DND-41 (cell line): ENCODE results near the gene DNAAF5.
A peak's percentile ranks its signal among the peaks of the same experiment; 100 is the strongest.
"Not testable (repeated sequence)": the region's sequence is repeated elsewhere in the genome, so short reads cannot be mapped to it uniquely, and the experiment has no call there.

Experiments used
- ATAC-seq: fragments of 200-7000 bp; cut with Tn5 transposase; 3 replicates; pipeline ENCODE4 v1.9.1; 2021; ENCODE audit warnings: low read depth; ENCODE audit not compliant: insufficient read depth
- DNase-seq: peaks from one replicate; pipeline ENCODE4 v3.0.0-alpha.2; 2020
- H2AFZ ChIP-seq: 2 replicates; pipeline ENCODE4 v1.6.0; 2012; ENCODE audit warnings: low read depth, low read length
- H3K27ac ChIP-seq: 2 replicates; pipeline ENCODE4 v1.5.1; 2012; ENCODE audit warnings: low read length, inconsistent platforms
- H3K27me3 ChIP-seq: fragments of 200-600 bp; sonication (generic); 2 replicates; pipeline ENCODE4 v1.6.0; 2012; ENCODE audit warnings: low read length, mild to moderate bottlenecking, inconsistent platforms; ENCODE audit not compliant: insufficient read depth, poor library complexity
- H3K36me3 ChIP-seq: 2 replicates; pipeline ENCODE4 v1.5.1; 2012; ENCODE audit warnings: low read length, inconsistent platforms; ENCODE audit not compliant: insufficient read depth
- H3K4me1 ChIP-seq: 2 replicates; pipeline ENCODE4 v1.5.1; 2012; ENCODE audit warnings: mild to moderate bottlenecking, low read length; ENCODE audit not compliant: insufficient read depth
- H3K4me2 ChIP-seq: 2 replicates; pipeline ENCODE4 v1.6.0; 2012; ENCODE audit warnings: mild to moderate bottlenecking, moderate library complexity, low read length, inconsistent platforms; ENCODE audit not compliant: insufficient read depth
- H3K4me3 ChIP-seq, 2 experiments: fragments of 200-600 bp in 1 of 2; shearing (Covaris generic) in 1 of 2; 2 replicates each; pipeline ENCODE4 v1.5.1; 2012 to 2016; ENCODE audit warnings: inconsistent platforms in 2 of 2, low read length in 2 of 2, mild to moderate bottlenecking in 2 of 2, low read depth in 1 of 2, moderate library complexity in 1 of 2
- H3K79me2 ChIP-seq: 2 replicates; pipeline ENCODE4 v1.6.0; 2012; ENCODE audit warnings: low read length, inconsistent platforms; ENCODE audit not compliant: insufficient read depth
- H3K9ac ChIP-seq: 2 replicates; pipeline ENCODE4 v1.6.0; 2012; ENCODE audit warnings: low read depth, mild to moderate bottlenecking, inconsistent platforms, low read length, moderate library complexity
- H3K9me3 ChIP-seq: 2 replicates; pipeline ENCODE4 v1.5.1; 2012; ENCODE audit warnings: low read length, moderate library complexity, mild to moderate bottlenecking, inconsistent platforms; ENCODE audit not compliant: insufficient read depth, severe bottlenecking
- H4K20me1 ChIP-seq: 2 replicates; pipeline ENCODE4 v1.6.0; 2012; ENCODE audit warnings: low read length; ENCODE audit not compliant: insufficient read depth
- CTCF ChIP-seq: IDR thresholded peaks from 2 replicates; pipeline ENCODE4 v1.5.1; 2012; ENCODE audit warnings: borderline replicate concordance, low read length, moderate library complexity, mild to moderate bottlenecking; ENCODE audit not compliant: poor library complexity, severe bottlenecking; ENCODE audit errors: extremely low read depth
- EZH2 ChIP-seq: IDR thresholded peaks from 3 replicates; pipeline ENCODE4 v1.6.1; 2012; ENCODE audit warnings: borderline replicate concordance, low read depth, mild to moderate bottlenecking, moderate library complexity, low read length, inconsistent platforms; ENCODE audit not compliant: severe bottlenecking

Gene DNAAF5

GRCh38 chr7:803243-803635, 76.7 kb downstream of the DNAAF5 start:
- no peak for TF ChIP-seq CTCF
- no peak for TF ChIP-seq EZH2
- no peaks in the 10 kb centered on the region for H3K4me1 ChIP-seq

GRCh38 chr7:803796-804195, 77.3 kb downstream of the DNAAF5 start:
- H3K79me2 ChIP-seq, H3K9me3 ChIP-seq, H3K4me1 ChIP-seq, DNase-seq, H3K36me3 ChIP-seq, H3K4me3 ChIP-seq, H3K4me2 ChIP-seq, H4K20me1 ChIP-seq, H3K9ac ChIP-seq, H2AFZ ChIP-seq, ATAC-seq, H3K27ac ChIP-seq, H3K27me3 ChIP-seq: not testable (repeated sequence)

More at GRCh38 chr7:803243-803635, 76.7 kb downstream of the DNAAF5 start:
- Histone ChIP-seq H3K36me3 (no peaks in the 10 kb centered on the region), H3K9me3 (no peaks in the 10 kb centered on the region), H2AFZ (no peak overlapping the region), H3K79me2 (no peaks in the 10 kb centered on the region), H3K4me2 (no peak overlapping the region), H3K27me3 (no peaks in the 10 kb centered on the region), H4K20me1 (no peaks in the 10 kb centered on the region), H3K27ac (no peak overlapping the region), H3K4me3 (no peak overlapping the region), H3K9ac (no peak overlapping the region)
- DNase-seq (no peak), ATAC-seq (no peak)

- Histone ChIP-seq H3K4me3 (no peak overlapping the region), H3K9me3 (no peaks in the 10 kb centered on the region), H3K27me3 (no peaks in the 10 kb centered on the region), H3K9ac (no peak overlapping the region), H3K79me2 (no peaks in the 10 kb centered on the region), H4K20me1 (no peaks in the 10 kb centered on the region), H3K36me3 (no peaks in the 10 kb centered on the region), H2AFZ (no peak overlapping the region), H3K4me2 (no peak overlapping the region), H3K27ac (no peak overlapping the region), H3K4me1 (no peaks in the 10 kb centered on the region)
- no peak for DNase-seq
- no peak for ATAC-seq
- TF ChIP-seq EZH2 (no peak), CTCF (no peak)
Observed at GRCh38 chr7:805261-805660, 78.8 kb downstream of the DNAAF5 start.

- H3K4me2 ChIP-seq, result peak overlapping the region; percentile 47; the same call in 1 of the 2 replicates
- no peaks in the 10 kb centered on the region for H3K9me3 ChIP-seq
- no peak for DNase-seq
- H3K27ac ChIP-seq, result no peak overlapping the region
- no peaks in the 10 kb centered on the region for H3K36me3 ChIP-seq
- TF ChIP-seq EZH2 (no peak), CTCF (no peak)
- H3K4me1 ChIP-seq, result peaks cover 46% of the 10 kb centered on the region
- H3K4me3 ChIP-seq, result peak overlapping the region in 1 of 2 experiments; percentile 42; a peak in 2 of 4 replicates
- peaks cover 47% of the 10 kb centered on the region for H4K20me1 ChIP-seq
- H3K9ac ChIP-seq, result no peak overlapping the region
- no peak for ATAC-seq
- peaks cover 3% of the 10 kb centered on the region for H3K27me3 ChIP-seq
- no peak overlapping the region for H2AFZ ChIP-seq
- peaks cover 39% of the 10 kb centered on the region for H3K79me2 ChIP-seq
Observed at GRCh38 chr7:815284-816216, 89.1 kb downstream of the DNAAF5 start.
